ENCODE data around the gene MYO3B.

Gene MYO3B

GRCh38 chr2:170523506-170523905 is 345.6 kb downstream of the MYO3B start:
- Histone ChIP-seq H3K9ac (ENCODE audit: low read length) (no peak overlapping the region), H3K4me2 (ENCODE audit: low read depth, low read length, poor library complexity, severe bottlenecking) (no peak overlapping the region), H3K4me3 (ENCODE audit: insufficient read depth, low read length, poor library complexity, severe bottlenecking) (no peak overlapping the region), H2AFZ (ENCODE audit: low read depth, low read length, severe bottlenecking) (no peak overlapping the region), H3F3A (ENCODE audit: insufficient read depth) (no peaks in the 10 kb centered on the region), H3K27me3 (ENCODE audit: low read length) (no peaks in the 10 kb centered on the region), H3K27ac (ENCODE audit: low read depth, low read length) (no peak overlapping the region), H3K79me2 (ENCODE audit: insufficient read depth, low read length) (no peaks in the 10 kb centered on the region), H3K9me3 (ENCODE audit: insufficient read depth, low read length) (no peaks in the 10 kb centered on the region), H3K9me2 (replicated peaks; ENCODE audit: insufficient read depth, low read length) (no peaks in the 10 kb centered on the region), H3K36me3 (ENCODE audit: low read length) (no peaks in the 10 kb centered on the region), H4K20me1 (ENCODE audit: low read depth, low read length) (no peaks in the 10 kb centered on the region)
- TF ChIP-seq, protein P1, sequence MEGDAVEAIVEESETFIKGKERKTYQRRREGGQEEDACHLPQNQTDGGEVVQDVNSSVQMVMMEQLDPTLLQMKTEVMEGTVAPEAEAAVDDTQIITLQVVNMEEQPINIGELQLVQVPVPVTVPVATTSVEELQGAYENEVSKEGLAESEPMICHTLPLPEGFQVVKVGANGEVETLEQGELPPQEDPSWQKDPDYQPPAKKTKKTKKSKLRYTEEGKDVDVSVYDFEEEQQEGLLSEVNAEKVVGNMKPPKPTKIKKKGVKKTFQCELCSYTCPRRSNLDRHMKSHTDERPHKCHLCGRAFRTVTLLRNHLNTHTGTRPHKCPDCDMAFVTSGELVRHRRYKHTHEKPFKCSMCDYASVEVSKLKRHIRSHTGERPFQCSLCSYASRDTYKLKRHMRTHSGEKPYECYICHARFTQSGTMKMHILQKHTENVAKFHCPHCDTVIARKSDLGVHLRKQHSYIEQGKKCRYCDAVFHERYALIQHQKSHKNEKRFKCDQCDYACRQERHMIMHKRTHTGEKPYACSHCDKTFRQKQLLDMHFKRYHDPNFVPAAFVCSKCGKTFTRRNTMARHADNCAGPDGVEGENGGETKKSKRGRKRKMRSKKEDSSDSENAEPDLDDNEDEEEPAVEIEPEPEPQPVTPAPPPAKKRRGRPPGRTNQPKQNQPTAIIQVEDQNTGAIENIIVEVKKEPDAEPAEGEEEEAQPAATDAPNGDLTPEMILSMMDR (IDR thresholded peaks at IDR 0.05; ENCODE audit: insufficient read depth, low read length, poor library complexity, severe bottlenecking): no peak
- no peak for TF ChIP-seq EZH2phosphoT487 (conservative IDR thresholded peaks at IDR 0.05; ENCODE audit: low read length)

DNA sequence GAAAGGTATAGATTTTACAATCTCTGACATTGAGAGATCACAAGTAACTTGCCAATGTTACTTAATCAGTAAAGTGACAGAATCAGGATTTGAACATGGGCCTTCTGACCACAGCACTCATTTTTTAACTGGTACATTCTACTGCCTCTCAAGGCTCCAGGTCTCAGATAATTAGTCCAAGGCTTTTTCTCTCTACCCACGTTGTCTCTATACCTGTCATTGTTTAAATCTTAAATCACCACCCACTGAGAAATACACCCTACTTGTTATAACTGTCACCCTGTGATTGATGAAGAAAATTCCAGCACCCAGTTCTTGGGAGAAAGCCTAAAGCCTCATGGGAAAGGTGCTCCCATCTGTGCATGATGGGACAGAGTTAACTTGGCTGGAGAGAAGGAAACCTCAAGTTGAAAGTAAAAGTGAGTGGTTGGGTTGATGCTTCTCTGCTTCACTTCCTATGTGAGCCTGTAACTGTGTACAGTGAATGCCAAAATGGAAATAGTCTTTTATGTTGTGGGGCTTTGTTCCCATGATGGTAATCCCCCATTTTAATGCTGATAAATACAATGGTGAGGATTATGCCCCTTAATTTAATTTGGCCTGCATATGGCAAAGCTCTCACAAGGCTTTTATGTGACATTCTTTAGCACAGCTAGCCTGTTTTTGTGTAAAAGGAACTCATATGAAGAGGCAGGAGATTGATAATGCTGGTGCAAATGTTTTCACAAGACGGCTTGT is 347.1 kb downstream of the MYO3B start:
- Histone ChIP-seq H3K4me2 (ENCODE audit: low read depth, low read length, poor library complexity, severe bottlenecking) (no peak overlapping the region), H2AFZ (ENCODE audit: low read depth, low read length, severe bottlenecking) (no peak overlapping the region)

GRCh38 chr2:170525566-170525900 is 347.6 kb downstream of the MYO3B start:
- Histone ChIP-seq H3K27ac (ENCODE audit: low read depth, low read length) (no peak overlapping the region), H3K4me3 (ENCODE audit: insufficient read depth, low read length, poor library complexity, severe bottlenecking) (no peak overlapping the region), H3F3A (ENCODE audit: insufficient read depth) (no peaks in the 10 kb centered on the region), H2AFZ (ENCODE audit: low read depth, low read length, severe bottlenecking) (no peak overlapping the region), H3K9me2 (replicated peaks; ENCODE audit: insufficient read depth, low read length) (no peaks in the 10 kb centered on the region), H3K9me3 (ENCODE audit: insufficient read depth, low read length) (no peaks in the 10 kb centered on the region), H3K4me2 (ENCODE audit: low read depth, low read length, poor library complexity, severe bottlenecking) (no peak overlapping the region), H3K9ac (ENCODE audit: low read length) (no peak overlapping the region), H3K27me3 (ENCODE audit: low read length) (no peaks in the 10 kb centered on the region), H3K36me3 (ENCODE audit: low read length) (no peaks in the 10 kb centered on the region), H4K20me1 (ENCODE audit: low read depth, low read length) (no peaks in the 10 kb centered on the region), H3K79me2 (ENCODE audit: insufficient read depth, low read length) (no peaks in the 10 kb centered on the region)
- TF ChIP-seq EZH2phosphoT487 (conservative IDR thresholded peaks at IDR 0.05; ENCODE audit: low read length): no peak
- TF ChIP-seq, protein P1 (IDR thresholded peaks at IDR 0.05; ENCODE audit: insufficient read depth, low read length, poor library complexity, severe bottlenecking): no peak

More for the DNA sequence above, 347.1 kb downstream of the MYO3B start:
- Histone ChIP-seq H3K9ac (ENCODE audit: low read length) (no peak overlapping the region), H3K9me2 (replicated peaks; ENCODE audit: insufficient read depth, low read length) (no peaks in the 10 kb centered on the region), H3K9me3 (ENCODE audit: insufficient read depth, low read length) (no peaks in the 10 kb centered on the region), H3K27ac (ENCODE audit: low read depth, low read length) (no peak overlapping the region), H3K36me3 (ENCODE audit: low read length) (no peaks in the 10 kb centered on the region), H3F3A (ENCODE audit: insufficient read depth) (no peaks in the 10 kb centered on the region), H3K4me3 (ENCODE audit: insufficient read depth, low read length, poor library complexity, severe bottlenecking) (no peak overlapping the region), H3K27me3 (ENCODE audit: low read length) (no peaks in the 10 kb centered on the region), H4K20me1 (ENCODE audit: low read depth, low read length) (no peaks in the 10 kb centered on the region), H3K79me2 (ENCODE audit: insufficient read depth, low read length) (no peaks in the 10 kb centered on the region)
- TF ChIP-seq, protein P1 (IDR thresholded peaks at IDR 0.05; ENCODE audit: insufficient read depth, low read length, poor library complexity, severe bottlenecking): no peak
- no peak for TF ChIP-seq EZH2phosphoT487 (conservative IDR thresholded peaks at IDR 0.05; ENCODE audit: low read length)

Data from SU-DHL-6 (cell line).